Muscle of arm (tissue), 12 donors: ENCODE data around the gene ZNF148. TPM values are rescaled to one million over a fixed set of nuclear protein-coding genes. Genes with fewer than 3 reads are reported as not detected.

Experiments used
- DNase-seq: peaks from one replicate; pipeline ENCODE4 v3.0.0-alpha.2; 2013
- polyA plus RNA-seq, 12 donors: library from polyadenylated mRNA; unstranded; fragments of 120-200 nt; gene quantifications; one replicate each; pipeline ENCODE4 v1.2.1, GENCODE V29; 2013; ENCODE audit not compliant: insufficient read length in 12 of 12

ZNF148 gene
- polyA plus RNA-seq, 12 donors: 22.1 to 31.6 (median 22.9) TPM; not detected in 1

- no peak for DNase-seq
These were observed 146.0 kb downstream of the ZNF148 start for GRCh38 chr3:125229168-125229567.

DNA sequence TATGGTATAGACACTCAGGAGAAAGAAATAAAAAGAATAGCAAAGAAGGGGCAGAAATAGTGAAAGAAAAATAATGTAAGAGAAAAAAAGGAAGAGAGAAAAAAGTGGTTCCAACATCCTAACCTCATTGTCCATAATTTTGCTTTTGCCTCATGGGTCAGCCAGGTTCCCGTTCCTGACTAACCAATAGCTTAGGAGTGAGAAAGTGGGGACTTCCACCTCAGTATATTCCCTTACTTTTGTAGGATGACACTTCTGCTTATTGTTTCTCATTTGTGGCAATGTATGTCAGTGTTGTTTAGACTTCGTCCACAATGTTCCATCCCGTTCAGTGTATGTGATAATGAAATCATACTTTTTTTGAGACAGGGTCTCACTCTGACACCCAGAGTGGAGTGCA, 153.3 kb downstream of the ZNF148 start:
- DNase-seq: no peak

- DNase-seq: peak; percentile 24
These were observed 154.2 kb downstream of the ZNF148 start for GRCh38 chr3:125220727-125221429.

- DNase-seq: no peak
These were observed 154.9 kb downstream of the ZNF148 start for GRCh38 chr3:125220183-125220582.

DNA sequence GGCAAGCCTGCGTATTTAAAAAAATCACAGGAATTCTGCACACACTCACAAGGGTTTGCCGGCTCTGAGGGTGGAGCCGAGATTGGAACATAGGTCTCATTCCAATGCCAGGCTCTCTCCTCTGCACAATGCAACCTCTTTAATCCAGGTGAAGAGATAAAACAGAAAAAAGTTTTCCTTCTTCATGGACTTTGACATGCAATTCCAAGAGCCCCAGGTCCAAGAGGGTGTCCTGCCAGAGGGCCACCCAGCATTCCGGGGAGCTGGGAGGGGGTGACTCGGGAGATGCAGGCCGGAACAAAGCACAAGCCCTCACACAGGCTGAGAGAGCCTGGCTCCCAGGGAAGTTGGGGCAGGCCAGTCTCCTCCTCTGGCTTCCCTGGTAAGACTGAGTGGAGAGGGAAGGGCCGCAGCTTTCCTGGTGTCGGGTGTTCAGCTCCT, 155.8 kb downstream of the ZNF148 start:
- DNase-seq: no peak

GRCh38 chr3:125214738-125215137, 160.4 kb downstream of the ZNF148 start:
- no peak for DNase-seq

DNA sequence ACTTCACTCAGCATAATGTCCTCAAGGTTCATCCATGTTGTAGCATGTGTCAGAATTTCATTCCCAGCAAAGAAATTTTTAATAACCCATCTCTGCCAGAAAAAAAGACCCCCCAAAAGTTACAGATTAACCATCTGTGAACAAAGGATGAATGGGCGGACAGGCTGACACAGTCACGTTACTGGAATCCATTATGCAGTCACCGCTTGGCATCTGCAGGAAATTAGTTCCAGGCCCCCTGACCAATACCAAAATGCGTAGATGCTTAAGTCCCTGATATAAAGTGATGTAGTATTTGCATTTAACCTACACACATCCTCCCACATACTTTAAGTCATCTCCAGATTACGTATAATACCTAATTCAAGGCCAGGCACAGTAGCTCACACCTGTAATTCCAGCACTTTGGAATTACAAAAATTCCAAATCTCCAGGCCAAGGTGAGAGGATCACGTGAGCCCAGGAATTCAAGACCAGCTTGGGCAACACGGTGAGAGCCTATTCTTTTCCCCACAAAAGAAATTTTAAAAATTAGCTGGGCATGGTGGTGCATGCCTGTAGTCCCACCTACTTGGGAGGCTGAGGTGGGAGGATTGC, 161.1 kb downstream of the ZNF148 start:
- no peak for DNase-seq

DNA sequence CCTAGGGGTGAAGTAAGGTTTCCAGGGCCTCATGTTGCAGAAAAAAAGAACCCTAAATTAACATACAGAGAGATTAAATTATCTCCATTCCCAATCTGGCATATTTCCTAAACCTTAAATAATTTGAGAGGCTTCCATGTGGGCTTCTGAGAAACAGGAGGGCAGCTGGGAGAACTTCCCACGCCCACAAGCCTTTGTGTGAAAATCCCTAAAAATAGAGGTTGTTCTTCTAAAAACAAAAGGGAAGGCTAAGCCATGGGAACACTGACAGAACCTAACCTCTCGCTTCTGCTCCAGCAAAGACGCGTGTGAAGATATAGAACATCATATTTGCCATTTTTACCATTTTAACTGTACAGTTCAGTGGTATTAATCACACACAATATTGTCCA, 161.8 kb downstream of the ZNF148 start:
- DNase-seq: no peak

DNA sequence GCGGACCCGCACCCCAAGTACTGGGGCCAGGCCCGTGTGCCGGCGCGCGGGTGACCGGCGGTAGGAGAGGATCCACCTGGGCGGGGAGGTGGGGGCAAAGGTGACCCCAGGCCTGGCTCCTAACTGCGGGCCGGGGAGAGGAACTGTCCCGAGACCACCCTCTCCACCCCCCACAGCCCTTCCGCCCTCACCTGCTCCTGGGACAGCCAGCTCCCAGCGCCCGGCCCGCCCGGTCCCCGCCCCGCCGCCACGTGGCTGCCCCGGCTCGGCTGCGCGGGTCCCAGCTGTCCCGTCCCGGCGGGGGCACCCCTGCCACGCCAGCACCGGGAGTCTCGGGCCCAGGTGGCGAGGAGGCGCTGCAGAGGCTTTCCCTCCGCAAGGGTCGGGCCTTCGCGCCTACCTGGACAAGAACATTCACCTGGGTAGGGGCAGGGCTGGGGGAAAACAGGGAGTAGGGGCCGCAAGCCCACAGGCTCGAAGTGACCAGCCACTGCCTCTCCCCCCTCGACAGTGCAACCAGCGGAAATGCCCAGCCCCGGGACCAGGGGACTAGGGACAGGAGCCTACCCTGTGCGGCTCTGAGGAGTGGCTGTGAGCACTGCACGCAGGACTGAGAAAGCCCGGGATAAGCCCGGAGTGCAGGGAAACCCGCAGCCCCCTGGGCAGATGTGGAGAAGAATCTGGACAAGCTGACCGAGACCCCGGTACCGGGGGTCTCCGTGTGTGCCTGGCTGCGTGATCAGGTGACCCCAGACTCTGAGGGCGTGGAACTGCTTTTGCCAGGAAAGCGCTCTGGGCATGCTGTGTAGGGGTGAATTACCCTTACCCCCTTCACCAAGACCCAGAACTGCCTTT, 162.4 kb downstream of the ZNF148 start, which contains the start of gene SLC12A8:
Gene SLC12A8 (minus strand): TSS at position 240 of the 855 bp plus-strand sequence. CDS start 1,399 bp downstream, outside the sequence.
- no peak for DNase-seq

- peak; percentile 11 for DNase-seq
These were observed 163.0 kb downstream of the ZNF148 start for GRCh38 chr3:125212091-125212508.

- no peak for DNase-seq
These were observed 163.5 kb downstream of the ZNF148 start for GRCh38 chr3:125211523-125212090.

DNA sequence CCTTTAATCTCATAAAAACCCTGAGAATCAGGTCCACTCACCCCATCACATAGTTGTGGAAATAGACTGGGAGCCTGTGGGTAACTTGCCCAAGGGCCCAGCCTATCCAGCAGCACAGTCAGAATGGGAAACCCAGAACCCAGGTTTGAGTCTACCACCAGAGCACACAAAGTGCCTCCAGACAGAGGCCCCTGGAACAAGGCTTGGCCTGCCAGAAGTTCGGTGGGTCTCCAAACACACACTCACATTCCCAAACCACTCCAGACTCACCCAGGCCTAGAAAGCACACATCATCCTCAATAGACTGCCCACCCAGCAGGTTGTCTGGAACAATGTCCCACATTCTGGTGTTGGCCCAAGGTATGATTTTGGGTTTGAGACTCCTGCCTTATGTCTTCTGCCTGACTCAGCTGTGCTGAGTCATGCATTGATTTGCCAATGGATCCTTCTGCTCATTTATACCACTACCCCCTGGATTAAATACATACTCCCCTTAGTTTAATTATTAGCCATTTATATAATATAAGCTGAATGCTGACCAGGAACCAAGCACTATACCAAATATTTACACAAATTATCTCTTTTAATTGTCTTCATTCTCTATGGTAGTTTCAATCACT, 167.1 kb downstream of the ZNF148 start:
- no peak for DNase-seq

GRCh38 chr3:125207507-125207906, 167.6 kb downstream of the ZNF148 start:
- no peak for DNase-seq

DNA sequence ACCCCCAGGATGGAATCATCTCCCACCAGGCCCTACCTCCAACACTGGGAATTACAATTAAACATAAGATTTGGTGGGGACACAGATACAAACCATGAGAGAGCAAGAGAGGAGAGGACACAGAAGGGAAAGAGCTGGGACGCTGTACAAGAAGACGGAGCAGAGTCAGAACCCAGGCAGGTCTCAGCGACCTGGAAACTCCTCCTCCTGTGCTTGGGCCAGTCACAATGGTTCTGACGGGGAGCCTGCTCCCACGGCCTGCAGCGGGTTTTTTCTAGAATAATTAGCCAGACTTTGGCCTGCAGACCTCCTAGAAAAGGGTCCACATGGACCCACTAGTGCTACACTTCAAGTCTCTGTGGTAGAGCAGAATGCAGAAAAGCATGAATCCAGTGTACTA, 168.2 kb downstream of the ZNF148 start:
- no peak for DNase-seq

DNA sequence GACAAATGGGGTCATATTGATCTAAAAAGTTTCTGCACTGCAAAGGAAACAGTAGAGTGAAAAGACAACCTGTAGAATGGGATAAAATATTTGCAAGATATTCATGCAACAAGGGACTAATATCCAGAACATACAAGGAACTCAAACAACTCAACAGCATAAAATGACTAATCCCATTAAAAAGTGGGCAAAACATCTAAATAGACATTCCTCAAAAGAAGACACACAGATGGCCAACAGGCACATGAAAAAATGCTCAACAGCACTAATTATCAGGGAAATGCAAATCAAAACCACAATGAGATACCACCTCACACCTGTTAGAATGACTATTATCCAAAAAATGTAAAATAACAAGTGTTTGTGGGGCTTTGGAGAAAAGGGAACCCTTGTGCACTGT, 171.4 kb downstream of the ZNF148 start:
- no peak for DNase-seq

GRCh38 chr3:125202197-125202596, 172.9 kb downstream of the ZNF148 start:
- no peak for DNase-seq

DNA sequence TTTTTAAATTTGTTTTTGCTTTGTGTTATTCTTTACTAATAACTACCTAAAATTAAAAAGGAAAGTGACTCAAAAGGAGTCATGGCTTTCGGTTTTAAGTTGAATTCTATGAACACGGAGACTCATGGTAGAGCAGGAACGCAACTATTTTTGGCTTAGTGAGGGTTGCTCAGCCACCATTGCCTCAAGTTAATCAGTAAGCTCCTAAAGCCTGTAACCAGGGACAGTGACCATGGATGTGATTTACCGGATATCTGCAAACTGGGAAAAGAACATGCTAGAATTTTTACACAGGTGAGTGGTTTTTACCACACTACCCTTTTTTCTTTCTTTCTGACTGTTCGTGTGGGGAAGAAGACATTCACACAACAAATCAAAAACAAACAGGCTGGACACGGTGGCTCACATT, 174.4 kb downstream of the ZNF148 start:
- no peak for DNase-seq

GRCh38 chr3:125194849-125195601, 180.1 kb downstream of the ZNF148 start:
- no peak for DNase-seq

GRCh38 chr3:125194061-125194848, 180.9 kb downstream of the ZNF148 start:
- no peak for DNase-seq
